Heart left ventricle (tissue), 16 donors: ENCODE measurements around the gene PIGR. TPM values are rescaled to one million over a fixed set of nuclear protein-coding genes. Genes with fewer than 3 reads are reported as not detected.

Source experiments
- ATAC-seq, 4 donors: fragments of 200-7000 bp; cut with Tn5 transposase; one replicate each; pipeline ENCODE4 v1.9.1; 2020 to 2022; ENCODE audit warnings: moderate library complexity in 4 of 4, mild to moderate bottlenecking in 3 of 4, moderate number of reproducible peaks in 1 of 4
- DNase-seq, 5 donors: peaks; one replicate each; pipeline ENCODE4 v3.0.0-alpha.2; 2020
- H3K27ac ChIP-seq, 12 donors: fragments of 200-600 bp; sonication (generic) in 4 of 12; one replicate each; pipeline versions ENCODE4 v1.5.0 to v1.8.0; 2016 to 2022; ENCODE audit warnings: mild to moderate bottlenecking in 2 of 12
- H3K27me3 ChIP-seq, 9 donors: fragments of 200-600 bp; sonication (generic) in 2 of 9; one replicate each; pipeline versions ENCODE4 v1.5.1 to v1.8.0; 2016 to 2022; ENCODE audit warnings: mild to moderate bottlenecking in 3 of 9
- H3K36me3 ChIP-seq, 9 donors: fragments of 200-600 bp; sonication (generic) in 2 of 9; one replicate each; pipeline versions ENCODE4 v1.5.0 to v1.8.0; 2018 to 2022; ENCODE audit warnings: mild to moderate bottlenecking in 2 of 9
- H3K4me1 ChIP-seq, 12 donors: fragments of 200-600 bp; sonication (generic) in 4 of 12; one replicate each; pipeline versions ENCODE4 v1.5.0 to v1.8.0; 2016 to 2022; ENCODE audit warnings: mild to moderate bottlenecking in 3 of 12
- H3K4me3 ChIP-seq, 12 donors: fragments of 200-600 bp; sonication (generic) in 4 of 12; one replicate each; pipeline versions ENCODE4 v1.5.0 to v1.8.0; 2017 to 2022; ENCODE audit warnings: mild to moderate bottlenecking in 9 of 12, moderate library complexity in 4 of 12
- H3K9me3 ChIP-seq, 12 donors: fragments of 200-600 bp; sonication (generic) in 4 of 12; one replicate each; pipeline versions ENCODE4 v1.5.0 to v1.8.0; 2016 to 2022; ENCODE audit warnings: mild to moderate bottlenecking in 1 of 12
- CTCF ChIP-seq, 12 donors: fragments of 200-600 bp; sonication (generic) in 4 of 12; IDR thresholded peaks; one replicate each; pipeline versions ENCODE4 v1.5.0 to v1.8.0; 2018 to 2022; ENCODE audit warnings: antibody characterized with exemption in 12 of 12, mild to moderate bottlenecking in 5 of 12
- POLR2A ChIP-seq, 2 donors: fragments of 450-650 bp; IDR thresholded peaks; one replicate each; pipeline ENCODE4 v1.6.1; 2017; ENCODE audit warnings: antibody characterized with exemption in 2 of 2, mild to moderate bottlenecking in 2 of 2, moderate library complexity in 2 of 2
- WGBS, 4 donors: extraction: QIAGEN DNeasy Blood & Tissue Kit in 2 of 4; methylation state at CpG; one replicate each; pipeline versions ENCODE4 v1.1.5 to v1.1.7; 2013 to 2018; 5-methylcytosine and 5-hydroxymethylcytosine counted together
- intact Hi-C, 10 donors: fragments of 100-400 bp; cut with DNase I; formaldehyde crosslinking; loops; one replicate each; pipeline versions ENCODE4 v1.11.1 to v1.14.2; 2022
- polyA plus RNA-seq, 2 donors: library from polyadenylated mRNA; stranded (reverse); fragments of 200-250 nt; gene quantifications; one replicate each; pipeline ENCODE4 v1.2.3, GENCODE V29; 2013
- total RNA-seq, 9 donors: library from RNA; depleted of rRNA in 2 of 9; stranded (reverse); fragments of >200 nt in 2 of 9; fragmentation: NEBNext Ultra II Directional in 3 of 9; extraction: Animal tissue kit (Norgen Biotek cat#: 25700) in 3 of 9; gene quantifications; one replicate each; pipeline versions ENCODE4 v1.1.0 to v1.2.4, GENCODE V29; 2016 to 2023
- donor health status: ischemic (EF 13 %, LVEDD 7.1; RV severe dilation, severe dysfunction).
- donor health status: healthy with polysubstance abuse.
- donor health status: DM: no; HTN: yes; CAD: no.
- donor health status: DM: no; HTN: no; CAD: no.
- donor health status: ischemic (EF 25% LVEDD 6.9; RV normal size, moderate dysfunction).
- donor health status: ischemic (EF 25% LVEDD 5.7; RV mildly dilated, moderate dysfunction).
- donor health status: healthy.
- donor health status: DM: yes; HTN: yes; CAD: no.
- donor health status: ischemic (EF 35%, LVEDD 5.7; RV mildly dilated, moderate dysfunction).
- donor health status: nonischemic (EF 11% LVEDD 7.7; RV severe dilation, severe dysfunction).
- donor health status: DM: yes; HTN: yes; CAD: no.
- donor health status: PGD.
- donor health status: ischemic (EF 29% LVEDD 5.4; RV normal size, mild dysfunction).
- donor health status: nonischemic (EF 23%, LVEDD 6.1; RV moderate dilation, normal function).

Gene PIGR
- total and polyA plus RNA-seq, 11 donors: 0.04 to 0.64 (median 0.45) TPM; not detected in 7

DNA sequence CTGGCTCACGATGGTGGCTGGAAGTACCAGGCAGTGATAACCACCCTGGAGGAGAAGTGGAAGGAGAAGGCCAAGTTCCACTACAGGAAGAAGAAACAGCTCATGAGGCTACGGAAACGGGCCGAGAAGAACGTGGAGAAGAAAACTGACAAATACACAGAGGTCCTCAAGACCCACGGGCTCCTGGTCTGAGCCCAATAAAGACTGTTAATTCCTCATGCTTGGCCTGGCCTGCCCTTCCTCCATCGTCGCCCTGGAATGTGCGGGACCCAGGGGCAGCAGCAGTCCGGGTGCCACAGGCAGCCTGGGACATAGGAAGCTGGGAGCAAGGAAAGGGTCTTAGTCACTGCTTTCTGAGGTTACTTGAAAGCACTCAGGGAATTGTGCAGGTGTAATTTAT lies 38.2 kb downstream of the PIGR start:
- DNase-seq: no peak
- no peak overlapping the region for H3K27ac ChIP-seq
- H3K4me1 ChIP-seq: peaks cover 0 to 35% (median 17%) of the 10 kb centered on the region in 12 donors
- H3K9me3 ChIP-seq: no peaks in the 10 kb centered on the region
- no peak for TF ChIP-seq CTCF (IDR thresholded peaks at IDR 0.05)
- no peak for TF ChIP-seq POLR2A (IDR thresholded peaks at IDR 0.05)
- no peak for ATAC-seq
- intact Hi-C loops: loop anchor here in 2 of 10 donors (10.0 kb wide), 2 partner anchors 93 to 413 kb away; no protein-coding TSS in a partner anchor
- H3K27me3 ChIP-seq: peaks cover 0 to 28% (median 10%) of the 10 kb centered on the region in 9 donors
- H3K4me3 ChIP-seq: no peak overlapping the region
- no peaks in the 10 kb centered on the region for H3K36me3 ChIP-seq
- WGBS, 4 donors: 94 to 98% (median 96%) methylated on average over 10 of the region's 10 CpGs

GRCh38 chr1:206907304-206907991 lies 38.8 kb downstream of the PIGR start:
- no peak for ATAC-seq
- no peak overlapping the region for H3K4me3 ChIP-seq
- H3K4me1 ChIP-seq: peaks cover 0 to 35% (median 17%) of the 10 kb centered on the region in 12 donors
- no peak overlapping the region for H3K27ac ChIP-seq
- intact Hi-C loops: loop anchor here in 3 of 10 donors (2.0 to 10.0 kb wide), 3 partner anchors 43 to 413 kb away; partner anchors contain the start of gene IL20 (in 1 of the 3)
- DNase-seq: peak in 1 of 5 donors; percentile 53
- peaks cover 0 to 28% (median 10%) of the 10 kb centered on the region in 9 donors for H3K27me3 ChIP-seq
- WGBS, 4 donors: 80 to 83% (median 82%) methylated on average over 20 to 23 of the region's 23 CpGs
- no peaks in the 10 kb centered on the region for H3K9me3 ChIP-seq
- TF ChIP-seq CTCF (IDR thresholded peaks at IDR 0.05) (peak in 4 of 12 donors; percentile 8 to 25 (median 13)), POLR2A (IDR thresholded peaks at IDR 0.05) (no peak)
- H3K36me3 ChIP-seq: no peaks in the 10 kb centered on the region

DNA sequence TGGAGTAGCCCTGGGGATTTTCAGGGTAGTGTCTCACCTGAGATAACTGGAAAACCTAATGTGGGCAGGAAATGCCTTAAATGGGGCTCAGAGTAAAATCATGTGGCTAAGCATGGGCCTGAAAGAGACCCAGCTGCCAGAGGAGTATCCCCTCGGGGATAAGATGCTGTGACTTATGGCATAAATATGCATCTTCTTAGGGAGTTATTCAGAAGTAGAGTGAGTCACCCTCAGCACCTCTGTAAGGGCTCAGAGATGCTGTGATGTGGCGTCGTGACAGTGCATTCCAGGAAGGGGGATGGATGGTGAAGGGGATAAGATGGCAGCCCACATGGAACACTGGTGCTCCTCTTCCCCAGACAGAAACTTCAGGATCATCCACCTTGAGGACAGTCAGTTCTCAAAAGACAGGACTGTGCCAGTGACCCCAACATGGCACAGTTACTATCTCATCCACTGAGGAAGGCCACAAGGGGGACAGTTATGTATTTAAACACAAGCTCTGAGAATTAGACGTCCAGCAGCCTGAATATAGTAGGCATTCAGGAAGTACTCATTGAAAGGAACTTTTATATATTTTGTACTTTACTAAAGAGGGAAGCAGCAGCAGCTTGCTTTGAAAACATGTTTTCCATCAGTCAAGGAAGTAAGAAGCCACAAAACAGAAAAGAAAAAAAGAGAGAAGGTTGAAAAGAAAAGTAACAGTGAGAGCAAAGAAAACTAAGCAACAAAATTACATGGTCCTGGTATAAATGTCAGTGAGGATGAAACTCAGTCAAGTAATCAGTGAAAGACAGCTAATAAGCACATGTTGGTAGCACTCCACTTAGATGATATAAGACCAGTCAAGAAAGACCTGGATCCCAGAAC lies 40.7 kb downstream of the PIGR start:
- TF ChIP-seq POLR2A (IDR thresholded peaks at IDR 0.05): no peak
- no peak for TF ChIP-seq CTCF (IDR thresholded peaks at IDR 0.05)
- 72 to 80% (median 74%) methylated on average over 4 of the region's 4 CpGs for WGBS, 4 donors
- intact Hi-C loops: loop anchor here in 3 of 10 donors (2.0 to 10.0 kb wide), 3 partner anchors 41 to 411 kb away; partner anchors contain the start of gene IL20 (in 1 of the 3)
- Histone ChIP-seq H3K9me3 (no peaks in the 10 kb centered on the region), H3K4me1 (peaks cover 0 to 26% (median 10%) of the 10 kb centered on the region in 12 donors), H3K4me3 (no peak overlapping the region), H3K27ac (peak overlapping the region in 1 of 12 donors; percentile 24), H3K36me3 (no peaks in the 10 kb centered on the region), H3K27me3 (peaks cover 0 to 28% (median 10%) of the 10 kb centered on the region in 9 donors)
- no peak for ATAC-seq
- DNase-seq: no peak
